ENCODE results near the gene GMCL2.

GMCL2 gene

DNA sequence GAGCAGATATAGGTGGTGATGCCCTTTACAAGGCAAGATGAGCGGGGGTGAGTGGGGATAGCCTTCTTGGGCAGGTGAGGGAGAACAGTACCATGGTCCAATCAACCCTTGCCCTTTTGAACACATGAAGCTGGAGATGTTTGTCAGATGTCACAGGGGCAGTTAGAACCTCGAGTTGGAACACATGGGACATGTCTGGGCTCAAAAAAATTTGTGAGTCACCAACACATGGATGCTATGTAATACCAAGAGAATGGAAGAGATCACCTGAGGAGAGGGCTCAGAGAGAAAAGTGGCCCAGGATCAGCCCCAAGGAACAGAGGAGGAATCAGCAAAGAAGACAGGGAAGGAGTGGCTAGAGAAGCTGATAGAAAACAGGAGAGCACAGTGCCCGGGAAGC is 40.8 kb upstream of the GMCL2 start:
- no peaks in the 10 kb centered on the region for H3K79me2 ChIP-seq
- no peak overlapping the region for H3K9ac ChIP-seq
- H3K4me3 ChIP-seq (ENCODE audit: low read depth, low read length): no peak overlapping the region
- no peak overlapping the region for H3K4me2 ChIP-seq (ENCODE audit: low read length)
- no peaks in the 10 kb centered on the region for H3K27me3 ChIP-seq (ENCODE audit: control insufficient read depth, insufficient read depth, low read length)
- no peak overlapping the region for H3K27ac ChIP-seq
- TF ChIP-seq CTCF (IDR thresholded peaks at IDR 0.05): no peak
- H3K36me3 ChIP-seq (ENCODE audit: control insufficient read depth, insufficient read depth, low read length): no peaks in the 10 kb centered on the region
- H3K9me3 ChIP-seq (ENCODE audit: control insufficient read depth, low read length): no peaks in the 10 kb centered on the region
- no peak overlapping the region for H2AFZ ChIP-seq
- peaks cover 7% of the 10 kb centered on the region for H3K4me1 ChIP-seq

DNA sequence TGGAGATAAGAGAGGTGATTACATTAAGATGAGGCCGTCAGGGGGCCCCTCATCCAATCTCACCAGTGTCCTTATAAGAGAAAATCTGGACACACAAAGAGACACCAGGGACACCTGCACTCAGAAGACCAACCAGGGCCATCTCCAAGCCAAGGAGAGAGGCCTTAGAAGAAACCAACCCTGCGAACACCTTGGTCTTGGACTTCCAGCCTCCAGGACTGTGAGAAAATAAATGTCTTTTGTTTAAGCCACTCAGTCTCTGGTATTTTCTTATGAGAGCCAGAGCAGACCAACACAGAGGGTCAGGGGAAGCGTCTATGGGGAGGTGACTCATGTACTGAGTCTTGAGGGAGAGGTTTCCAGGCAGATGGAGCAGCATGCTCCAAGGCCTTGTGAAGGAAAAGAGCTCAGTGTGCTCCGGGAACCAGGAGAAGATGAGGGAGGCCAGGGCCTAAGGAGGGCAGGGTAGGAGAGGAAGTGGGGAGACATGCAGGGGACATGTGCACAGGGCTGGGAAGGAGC is 40.0 kb upstream of the GMCL2 start:
- H3K4me1 ChIP-seq: peaks cover 4% of the 10 kb centered on the region
- no peak overlapping the region for H3K4me3 ChIP-seq (ENCODE audit: low read depth, low read length)
- no peaks in the 10 kb centered on the region for H3K9me3 ChIP-seq (ENCODE audit: control insufficient read depth, low read length)
- H3K79me2 ChIP-seq: no peaks in the 10 kb centered on the region
- H3K36me3 ChIP-seq (ENCODE audit: control insufficient read depth, insufficient read depth, low read length): no peaks in the 10 kb centered on the region
- H3K4me2 ChIP-seq (ENCODE audit: low read length): no peak overlapping the region
- no peak overlapping the region for H2AFZ ChIP-seq
- TF ChIP-seq CTCF (IDR thresholded peaks at IDR 0.05): no peak
- no peaks in the 10 kb centered on the region for H3K27me3 ChIP-seq (ENCODE audit: control insufficient read depth, insufficient read depth, low read length)
- H3K9ac ChIP-seq: no peak overlapping the region
- no peak overlapping the region for H3K27ac ChIP-seq

DNA sequence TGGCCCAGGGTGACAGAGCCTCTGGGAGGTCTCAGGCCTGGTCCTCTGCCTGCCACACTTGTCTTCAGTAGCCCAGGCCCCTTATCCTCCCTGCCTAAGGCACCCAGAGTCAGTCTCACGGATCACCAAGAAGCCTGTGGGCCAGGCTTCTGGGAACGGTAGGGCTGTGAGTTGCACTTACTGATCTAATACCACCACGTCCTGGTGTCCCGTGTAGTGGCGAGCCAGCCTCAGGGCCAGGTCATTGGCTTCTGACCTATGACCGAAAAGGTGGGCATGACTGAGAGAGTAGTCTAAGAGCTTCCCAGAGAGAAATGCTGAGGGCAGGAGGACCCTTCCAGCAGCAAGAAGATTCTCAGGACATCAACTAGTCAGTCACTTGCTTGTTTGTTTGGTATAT is 38.0 kb upstream of the GMCL2 start:
- Histone ChIP-seq H3K9me3 (ENCODE audit: control insufficient read depth, low read length) (no peaks in the 10 kb centered on the region), H3K79me2 (no peaks in the 10 kb centered on the region), H3K4me3 (ENCODE audit: low read depth, low read length) (no peak overlapping the region), H3K27ac (no peak overlapping the region), H2AFZ (no peak overlapping the region), H3K36me3 (ENCODE audit: control insufficient read depth, insufficient read depth, low read length) (no peaks in the 10 kb centered on the region), H3K9ac (no peak overlapping the region), H3K4me1 (no peaks in the 10 kb centered on the region), H3K4me2 (ENCODE audit: low read length) (no peak overlapping the region), H3K27me3 (ENCODE audit: control insufficient read depth, insufficient read depth, low read length) (no peaks in the 10 kb centered on the region)
- no peak for TF ChIP-seq CTCF (IDR thresholded peaks at IDR 0.05)

- Histone ChIP-seq H3K4me2 (ENCODE audit: low read length) (no peak overlapping the region), H3K36me3 (ENCODE audit: control insufficient read depth, insufficient read depth, low read length) (no peaks in the 10 kb centered on the region), H2AFZ (no peak overlapping the region), H3K27me3 (ENCODE audit: control insufficient read depth, insufficient read depth, low read length) (no peaks in the 10 kb centered on the region), H3K9ac (no peak overlapping the region), H3K4me1 (no peaks in the 10 kb centered on the region), H3K4me3 (ENCODE audit: low read depth, low read length) (no peak overlapping the region), H3K9me3 (ENCODE audit: control insufficient read depth, low read length) (no peaks in the 10 kb centered on the region), H3K79me2 (no peaks in the 10 kb centered on the region), H3K27ac (no peak overlapping the region)
- TF ChIP-seq CTCF (IDR thresholded peaks at IDR 0.05): no peak
These were observed 37.2 kb upstream of the GMCL2 start for GRCh38 chr5:178224403-178224802.

- H3K9me3 ChIP-seq (ENCODE audit: control insufficient read depth, low read length): no peaks in the 10 kb centered on the region
- H3K27ac ChIP-seq: no peak overlapping the region
- no peaks in the 10 kb centered on the region for H3K36me3 ChIP-seq (ENCODE audit: control insufficient read depth, insufficient read depth, low read length)
- H3K4me2 ChIP-seq (ENCODE audit: low read length): no peak overlapping the region
- TF ChIP-seq CTCF (IDR thresholded peaks at IDR 0.05): no peak
- H3K79me2 ChIP-seq: no peaks in the 10 kb centered on the region
- no peak overlapping the region for H3K9ac ChIP-seq
- no peak overlapping the region for H3K4me3 ChIP-seq (ENCODE audit: low read depth, low read length)
- H3K4me1 ChIP-seq: no peaks in the 10 kb centered on the region
- H3K27me3 ChIP-seq (ENCODE audit: control insufficient read depth, insufficient read depth, low read length): no peaks in the 10 kb centered on the region
- H2AFZ ChIP-seq: no peak overlapping the region
These were observed 36.7 kb upstream of the GMCL2 start for GRCh38 chr5:178223828-178224335.

All from parathyroid adenoma (tissue), 2 donors.